ENCODE data around the gene FGD5.

- TF ChIP-seq REST (IDR thresholded peaks at IDR 0.05; ENCODE audit: insufficient read depth in 1 of 2, low read depth in 2 of 2, low read length in 2 of 2) (no peak), POLR2AphosphoS5 (IDR thresholded peaks at IDR 0.05; ENCODE audit: low read depth, low read length) (no peak), TAF1 (IDR thresholded peaks at IDR 0.05; ENCODE audit: borderline replicate concordance, insufficient read depth, low read length) (no peak), SIN3A (IDR thresholded peaks at IDR 0.05; ENCODE audit: borderline replicate concordance, insufficient read depth, low read length) (no peak), FOXP2 (optimal IDR thresholded peaks at IDR 0.05; ENCODE audit: borderline replicate concordance, extremely low read depth, extremely low read length, insufficient read depth) (no peak)
These were observed 8.5 kb upstream of the FGD5 start for GRCh38 chr3:14810070-14810791.

Measured in PFSK-1 (cell line).